Stimulated activated CD4-positive, alpha-beta T cell treated with anti-CD3 and anti-CD28 coated beads, Interleukin-1b, Interleukin-23, amount 100 ng/mL, for 4 hours (primary cell): ENCODE results near the gene ATG4B.

Experiments used
- DNase-seq, 2 donors: peaks; one replicate each; pipeline ENCODE4 v3.0.0-alpha.2; 2020; ENCODE audit warnings: low read depth in 2 of 2

ATG4B gene

DNA sequence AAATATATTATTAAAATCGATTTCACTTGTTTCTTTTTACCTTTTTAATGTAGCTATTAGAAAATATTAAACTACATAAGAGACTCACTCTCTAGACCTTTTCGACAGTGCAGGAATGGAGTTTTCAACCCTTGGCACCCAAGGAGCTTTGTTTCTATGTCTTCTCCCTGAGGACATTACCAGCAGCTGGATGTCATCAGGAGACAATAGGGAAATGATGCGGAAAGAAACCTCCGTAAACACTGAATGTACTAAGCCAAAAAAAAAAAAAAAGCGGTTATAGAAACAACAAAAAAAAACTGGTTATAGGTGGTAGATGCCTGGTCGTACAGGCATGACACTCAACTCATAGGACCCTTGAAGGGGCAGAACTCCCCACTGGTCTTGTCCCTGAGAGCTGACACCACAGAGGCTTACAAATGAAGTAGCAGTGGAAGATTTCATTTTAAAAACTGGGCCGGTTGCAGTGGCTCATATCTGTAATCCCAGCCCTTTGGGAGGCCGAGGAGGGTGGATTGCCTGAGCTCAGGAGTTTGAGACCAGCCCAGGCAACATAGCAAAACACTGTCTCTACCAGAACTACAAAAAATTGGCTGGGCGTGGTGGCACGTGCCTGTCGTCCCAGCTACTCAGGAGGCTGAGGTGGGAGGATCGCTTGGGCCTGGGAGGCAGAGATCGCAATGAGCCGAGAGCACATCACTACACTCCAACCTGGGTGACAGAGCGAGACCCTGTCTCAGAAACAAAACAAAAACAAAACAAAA is 24.3 kb upstream of the ATG4B start:
- no peak for DNase-seq

DNA sequence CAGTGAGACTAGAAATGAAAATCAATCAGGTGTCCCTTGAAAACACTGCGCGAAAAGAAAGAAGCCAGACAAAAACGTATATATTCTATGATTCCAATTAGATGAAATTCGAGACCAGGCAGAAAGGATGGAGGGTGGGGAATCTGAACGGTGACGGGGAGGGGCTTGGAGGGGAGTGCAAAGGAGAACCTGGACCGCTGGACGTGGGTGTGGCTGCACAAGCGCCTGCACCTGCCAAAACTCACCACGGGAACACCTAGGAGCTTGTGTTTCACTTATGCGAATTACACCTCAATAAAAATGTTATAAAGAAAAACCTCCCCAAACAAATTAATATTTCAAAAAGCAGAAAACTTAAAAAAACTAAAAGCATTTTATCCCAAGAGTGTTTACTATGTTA is 22.5 kb upstream of the ATG4B start:
- no peak for DNase-seq

DNA sequence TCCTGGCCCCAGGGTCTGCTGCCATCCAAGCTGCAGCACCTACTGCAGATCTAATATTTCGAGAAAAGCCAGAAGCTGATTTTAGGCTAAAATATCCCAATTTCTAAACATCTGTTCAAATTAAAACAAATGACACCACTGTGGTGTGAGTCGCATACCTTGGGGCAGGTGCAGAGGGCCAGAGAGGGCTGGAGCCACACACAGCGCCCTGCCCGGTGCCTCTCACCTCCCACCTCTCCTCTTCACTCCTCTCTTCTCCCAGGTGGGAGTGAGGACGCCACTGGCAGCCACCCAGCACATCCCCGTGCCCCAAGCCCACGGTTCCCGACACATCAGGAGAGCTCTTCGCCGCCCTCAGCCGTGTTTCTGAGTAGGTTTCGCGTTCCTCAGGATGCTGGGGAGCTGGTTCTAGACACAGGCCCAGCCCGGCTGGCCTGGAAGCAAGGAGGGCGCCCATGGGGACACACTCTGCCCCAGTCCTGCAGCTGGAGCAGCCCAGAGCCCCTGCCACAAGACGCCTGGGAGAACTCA is 21.9 kb upstream of the ATG4B start:
- no peak for DNase-seq

DNA sequence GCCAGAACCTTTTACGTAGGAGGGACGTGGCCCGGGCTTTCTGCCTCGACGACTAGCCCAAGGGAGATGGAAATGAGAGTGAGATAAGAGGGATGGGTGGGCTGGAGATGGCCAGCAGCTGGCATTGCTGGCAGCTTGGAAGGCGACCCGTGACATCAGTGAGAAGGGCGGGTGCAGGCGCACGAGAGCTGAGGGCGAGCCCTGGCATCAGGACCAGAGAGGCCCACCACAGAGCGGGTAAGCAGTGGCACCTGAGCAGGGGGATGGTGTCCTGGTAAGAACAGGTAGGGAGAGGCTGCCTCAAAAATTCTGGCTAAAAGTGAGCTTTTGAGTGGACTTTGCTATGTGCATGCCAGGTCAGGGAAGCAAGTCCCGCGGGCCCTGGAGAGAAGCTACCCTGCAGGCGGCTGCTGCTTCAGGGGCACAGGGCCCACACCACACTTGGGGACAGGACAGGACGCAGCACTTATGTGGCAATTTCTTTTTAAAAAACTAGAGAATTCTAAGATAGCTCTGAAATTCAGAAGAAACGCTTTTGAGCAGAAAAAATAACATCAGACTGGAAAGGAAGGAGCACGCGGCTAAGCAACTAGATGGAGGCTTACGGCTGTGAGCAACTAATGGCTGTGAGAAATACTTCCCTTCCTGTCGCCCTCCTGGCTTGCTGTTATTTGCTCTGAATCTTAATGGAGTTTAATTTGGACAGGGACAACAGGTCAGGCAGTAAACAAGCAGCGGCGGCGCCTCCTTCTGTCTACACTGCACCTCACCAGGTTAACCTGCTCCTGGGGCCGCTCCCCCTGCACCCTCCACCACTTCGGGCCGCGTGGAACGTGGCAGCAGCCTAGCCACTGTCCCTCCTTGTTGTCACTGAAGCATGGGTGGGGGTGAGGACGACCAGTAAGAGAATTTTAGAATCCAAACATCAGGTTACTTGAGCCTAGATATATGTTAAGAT is 21.0 kb upstream of the ATG4B start:
- DNase-seq, result no peak

DNA sequence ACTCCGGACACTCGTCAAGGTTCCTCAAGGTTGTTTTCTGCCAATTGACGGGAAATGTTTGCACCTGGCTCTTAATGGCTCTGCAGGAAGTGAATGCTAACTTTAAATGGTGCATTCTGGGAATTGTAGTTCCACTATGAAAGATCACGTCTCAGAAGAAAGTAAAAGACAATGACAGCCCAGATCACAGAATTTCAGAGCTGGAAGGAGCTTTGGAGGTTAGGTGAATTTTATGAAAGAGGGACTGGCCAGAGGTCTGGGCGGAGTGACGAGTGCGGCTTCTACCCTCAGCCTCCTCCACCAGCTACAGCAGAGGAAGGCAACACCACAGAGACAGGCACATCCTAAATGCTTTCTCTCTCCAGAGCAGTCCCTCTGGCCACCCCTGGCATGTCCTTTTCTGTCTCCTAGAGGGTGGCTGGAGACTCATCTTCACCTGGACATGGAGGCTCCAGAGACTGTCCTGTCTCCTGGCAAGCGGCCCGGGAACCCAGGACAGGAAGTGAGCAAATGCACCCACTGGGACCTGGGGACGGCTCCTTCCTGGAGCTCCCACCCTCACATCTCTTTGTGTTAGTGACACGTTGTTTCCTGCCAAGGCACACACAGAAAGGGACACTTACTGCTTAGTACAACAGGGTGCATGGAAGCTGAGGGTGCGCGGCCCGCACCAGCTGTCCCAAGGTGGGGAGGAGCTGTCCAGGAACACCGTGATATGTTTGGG is 19.9 kb upstream of the ATG4B start:
- no peak for DNase-seq

DNA sequence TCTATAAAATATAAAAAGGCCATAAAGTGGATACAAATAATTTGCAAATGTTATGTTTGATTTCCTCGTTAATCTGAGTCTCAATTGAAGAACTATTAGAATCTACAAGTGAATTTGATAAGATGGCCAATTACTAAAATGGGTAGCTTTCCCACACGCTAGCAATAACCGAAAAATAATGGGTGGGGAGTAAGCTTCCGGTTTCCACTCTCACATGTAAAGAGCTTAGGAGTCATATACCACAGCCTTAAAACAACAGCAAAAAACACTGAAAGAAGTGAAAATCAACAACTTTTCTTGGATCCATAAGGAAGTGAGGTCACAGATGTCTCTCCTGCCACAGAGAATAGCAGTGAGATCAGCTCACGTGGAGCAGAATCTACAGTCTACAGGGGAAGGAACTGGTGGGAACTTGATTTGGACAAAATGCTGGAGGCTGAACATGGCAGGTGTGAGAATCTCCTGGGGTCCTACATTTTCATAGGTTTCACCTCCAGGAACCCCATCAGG is 19.1 kb upstream of the ATG4B start:
- no peak for DNase-seq

DNA sequence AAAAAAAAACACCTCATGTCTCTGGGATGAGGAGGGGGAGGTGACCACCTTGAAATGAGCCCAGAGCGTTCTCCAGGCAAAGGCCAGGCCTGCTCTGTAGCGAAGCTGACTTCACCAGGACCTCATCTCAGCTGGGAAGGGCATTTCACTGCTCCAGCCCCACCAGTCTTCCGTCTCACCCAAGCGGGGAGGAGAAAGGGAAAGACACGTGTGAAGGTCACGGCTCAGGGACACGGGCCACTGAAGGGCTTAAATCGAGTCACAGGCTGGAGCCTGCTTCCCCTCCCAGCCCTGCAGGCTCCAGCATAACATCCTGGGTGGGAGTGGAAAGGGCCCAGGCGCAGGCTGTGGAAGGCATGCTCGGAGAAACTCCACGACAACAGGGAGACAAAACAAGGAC is 18.7 kb upstream of the ATG4B start:
- DNase-seq, result no peak

DNA sequence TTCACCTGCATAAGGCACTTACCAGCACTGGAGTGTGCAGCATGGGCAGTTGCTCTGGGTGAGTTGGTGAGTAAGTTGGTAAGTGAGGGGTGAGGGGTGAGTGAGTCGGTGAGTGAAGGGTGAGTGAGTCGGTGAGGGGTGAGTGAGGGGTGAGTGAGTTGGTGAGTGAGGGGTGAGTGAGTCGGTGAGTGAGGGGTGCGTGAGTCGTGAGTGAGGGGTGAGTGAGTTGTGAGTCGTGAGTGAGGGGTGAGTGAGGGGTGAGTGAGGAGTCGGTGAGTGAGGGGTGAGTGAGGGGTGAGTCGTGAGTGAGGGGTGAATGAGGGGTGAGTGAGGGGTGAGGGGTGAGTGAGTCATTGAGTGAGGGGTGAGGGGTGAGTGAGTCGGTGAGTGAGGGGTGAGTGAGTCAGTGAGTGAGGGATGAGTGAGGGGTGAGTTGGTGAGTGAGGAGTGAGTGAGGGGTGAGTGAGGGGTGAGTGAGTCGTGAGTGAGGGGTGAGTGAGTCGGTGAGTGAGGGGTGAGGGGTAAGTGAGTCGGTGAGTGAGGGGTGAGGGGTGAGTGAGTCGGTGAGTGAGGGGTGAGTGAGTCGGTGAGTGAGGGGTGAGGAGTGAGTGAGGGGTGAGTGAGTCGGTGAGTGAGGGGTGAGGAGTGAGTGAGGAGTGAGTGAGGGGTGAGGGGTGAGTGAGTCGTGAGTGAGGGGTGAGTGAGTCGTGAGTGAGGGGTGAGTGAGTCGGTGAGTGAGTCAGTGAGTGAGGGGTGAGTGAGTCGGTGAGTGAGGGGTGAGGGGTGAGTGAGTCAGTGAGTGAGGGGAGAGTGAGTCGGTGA is 17.7 kb upstream of the ATG4B start:
- DNase-seq, result no peak

DNA sequence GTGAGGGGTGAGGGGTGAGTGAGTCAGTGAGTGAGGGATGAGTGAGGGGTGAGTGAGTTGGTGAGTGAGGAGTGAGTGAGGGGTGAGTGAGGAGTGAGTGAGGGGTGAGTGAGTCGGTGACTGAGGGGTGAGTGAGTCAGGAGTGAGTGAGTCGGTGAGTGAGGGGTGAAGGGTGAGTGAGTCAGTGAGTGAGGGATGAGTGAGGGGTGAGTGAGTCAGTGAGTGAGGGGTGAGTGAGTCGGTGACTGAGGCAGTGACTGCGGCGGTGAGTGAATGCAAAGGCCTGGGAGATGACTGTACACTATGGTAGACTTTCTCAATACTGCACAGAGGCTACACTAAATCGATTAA is 17.1 kb upstream of the ATG4B start:
- peak; percentile 19 to 28 for DNase-seq

DNA sequence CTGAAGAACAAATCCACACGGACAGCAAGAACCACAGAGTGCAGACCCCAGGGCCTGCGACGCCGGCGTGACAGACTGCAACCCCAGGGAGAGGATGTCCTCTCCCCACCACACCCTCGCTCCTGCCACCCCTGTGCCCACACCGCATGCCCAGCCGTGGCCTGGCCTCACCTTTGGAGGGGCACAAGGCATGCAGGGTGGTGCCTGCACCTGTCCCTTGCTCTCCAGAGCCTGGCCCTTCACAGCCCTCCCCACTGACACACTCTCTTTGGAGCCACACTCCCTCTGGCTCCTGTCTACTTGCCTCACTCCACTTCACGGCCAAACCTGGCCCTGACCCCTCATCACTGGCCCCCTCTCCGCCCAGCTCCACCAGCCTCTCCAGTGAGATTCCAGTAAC is 9.8 kb upstream of the ATG4B start:
- DNase-seq, result no peak

DNA sequence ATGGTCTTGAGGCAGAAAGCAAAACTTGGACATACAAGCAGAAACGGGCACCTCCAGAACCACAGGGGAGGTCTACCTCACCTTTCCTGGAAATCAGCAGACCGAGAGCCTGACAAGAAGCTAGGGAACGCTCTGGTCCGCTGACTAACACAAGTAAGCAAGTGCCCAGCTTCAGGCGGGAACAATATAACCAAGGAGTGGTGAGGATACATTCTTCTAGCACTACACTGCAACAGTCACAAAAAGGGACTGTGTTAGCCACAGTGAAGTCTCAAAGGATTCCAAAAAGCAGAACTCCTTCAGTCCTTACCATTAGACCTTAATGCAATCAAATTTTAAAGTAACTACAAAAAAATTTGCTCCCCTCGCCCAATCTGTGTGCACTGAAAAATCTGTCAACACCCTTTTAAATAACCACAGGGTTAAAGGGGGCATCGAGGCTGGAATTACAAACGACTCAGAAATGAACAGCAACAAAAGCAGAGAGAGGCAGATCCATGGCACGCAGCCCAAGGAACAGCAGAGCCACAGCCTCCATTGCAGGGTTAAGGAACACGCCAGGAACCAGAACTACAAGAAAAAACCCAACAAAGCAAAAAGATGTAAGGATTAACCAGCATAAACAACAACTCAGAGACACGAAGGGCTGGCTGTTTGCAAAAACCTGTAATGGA is 7.6 kb upstream of the ATG4B start:
- DNase-seq, result no peak

DNA sequence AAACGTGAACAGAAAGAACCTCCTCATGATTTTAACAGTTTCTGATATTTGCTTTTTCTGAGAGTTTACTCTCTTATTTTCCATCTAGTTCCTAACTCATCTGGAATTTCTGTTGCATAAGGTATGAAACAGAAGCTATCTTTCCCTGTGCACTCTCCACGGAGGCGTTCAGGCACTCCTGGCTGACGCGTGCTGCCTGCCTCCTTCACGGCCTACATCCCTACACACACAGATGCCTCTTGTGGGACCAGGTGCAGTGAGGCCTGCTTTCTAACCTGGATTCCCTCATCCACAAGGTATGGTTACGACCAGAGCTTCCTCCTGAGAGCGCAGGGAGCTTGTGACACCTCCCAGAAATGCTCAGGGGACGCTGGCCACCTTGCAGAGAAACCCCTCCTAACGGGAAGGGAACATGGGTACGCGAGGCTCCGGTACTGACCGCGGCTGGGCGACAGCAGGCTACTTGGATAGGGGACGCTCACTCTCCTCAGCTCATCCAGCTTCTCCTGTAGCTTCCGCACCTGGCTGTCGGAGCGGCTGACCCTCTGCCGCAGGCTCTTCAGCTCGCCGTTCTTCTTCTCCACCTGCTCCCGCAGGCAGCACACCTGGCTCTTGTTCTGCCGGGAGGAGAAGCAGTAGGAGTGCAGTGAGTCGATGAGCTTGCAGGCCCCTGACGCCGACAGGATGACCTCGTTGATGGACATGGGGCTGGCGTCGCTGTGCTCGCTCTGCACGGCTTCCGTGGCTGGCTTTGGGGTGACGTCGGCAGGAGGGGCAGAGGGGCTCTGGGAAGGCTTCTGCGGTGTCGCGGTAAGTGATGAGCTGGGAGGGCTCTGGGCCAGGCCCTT is 4.8 kb upstream of the ATG4B start:
- no peak for DNase-seq

DNA sequence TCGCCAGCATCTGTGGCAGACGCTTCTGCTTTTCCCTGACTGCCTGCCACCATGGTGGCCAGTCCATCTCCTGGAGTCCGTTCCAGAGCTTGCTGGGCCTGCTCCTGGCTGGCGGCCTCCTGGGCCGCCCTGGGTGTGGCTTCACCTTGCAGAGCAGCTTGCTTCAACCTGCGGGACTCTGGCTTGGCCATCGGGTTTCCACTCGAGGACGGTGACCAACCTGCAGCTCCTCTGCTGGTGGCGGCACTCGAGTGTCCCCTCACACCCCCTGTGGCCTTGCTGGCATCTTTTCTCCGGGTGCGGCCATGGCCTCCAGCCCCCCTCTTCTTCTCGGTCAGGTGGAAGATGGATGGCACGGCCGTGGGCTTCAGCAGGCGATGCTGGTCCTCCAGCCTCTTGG is 3.9 kb upstream of the ATG4B start:
- no peak for DNase-seq

DNA sequence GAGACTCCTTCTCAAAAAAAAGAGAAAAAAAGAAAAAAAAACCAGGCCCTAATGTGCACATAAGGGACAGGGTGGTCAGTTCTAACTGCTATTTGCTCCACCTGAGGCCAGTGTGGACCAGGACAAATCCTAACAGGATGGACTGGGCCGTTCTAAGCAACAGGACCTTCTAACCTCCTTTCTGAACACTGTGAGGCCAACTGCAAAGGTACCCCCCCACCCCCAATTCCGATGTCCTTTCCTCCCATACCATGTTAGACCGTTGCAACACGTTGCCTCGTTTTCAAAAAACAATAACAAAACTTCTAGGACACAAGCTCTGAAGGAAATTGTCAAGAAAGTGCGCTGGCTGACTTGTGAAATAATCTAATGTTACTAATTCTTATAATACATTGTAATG is 1.7 kb upstream of the ATG4B start:
- no peak for DNase-seq

DNA sequence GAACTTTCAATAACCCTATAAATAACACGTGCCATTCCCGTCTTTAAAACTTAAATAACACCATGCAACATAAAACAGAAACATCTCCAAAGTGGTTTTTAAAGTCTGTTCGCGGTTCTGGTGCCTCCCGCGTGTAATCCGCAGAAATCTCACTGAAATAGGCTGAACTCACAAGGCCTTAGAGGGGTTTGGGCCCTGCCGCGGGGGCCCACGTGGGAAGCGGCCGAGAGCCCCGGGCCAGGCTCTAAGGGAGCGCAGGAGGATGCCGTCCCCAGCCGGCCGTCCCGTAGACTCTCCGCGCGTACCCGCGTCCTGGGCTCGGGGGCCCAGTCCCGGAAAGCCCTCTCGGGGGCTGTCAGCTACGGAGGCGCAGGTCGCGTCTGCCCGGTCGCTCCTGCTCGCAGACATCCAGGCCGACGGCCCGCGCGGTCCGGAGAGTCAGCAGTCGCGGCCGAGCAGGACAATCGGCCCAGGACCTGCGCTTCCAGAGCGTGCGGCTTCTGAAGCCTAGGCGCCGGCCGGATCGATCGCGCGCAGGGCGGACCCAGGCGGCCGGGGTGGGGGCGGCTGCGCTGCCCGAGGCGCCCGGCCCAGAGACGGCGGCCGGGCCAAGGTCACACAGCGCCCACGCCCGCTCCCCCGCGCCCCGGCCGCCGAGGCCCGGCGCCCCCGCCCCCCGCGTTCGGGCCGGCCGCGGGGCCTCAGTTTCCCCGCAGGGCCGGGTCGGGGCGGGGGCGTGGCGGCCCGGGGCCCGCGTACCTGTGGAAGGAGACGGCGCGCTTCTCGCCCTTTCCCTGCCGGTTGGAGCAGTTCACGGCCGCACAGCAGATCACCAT is 1.1 kb upstream of the ATG4B start:
- peak in 1 of 2 donors; percentile 31 for DNase-seq

DNA sequence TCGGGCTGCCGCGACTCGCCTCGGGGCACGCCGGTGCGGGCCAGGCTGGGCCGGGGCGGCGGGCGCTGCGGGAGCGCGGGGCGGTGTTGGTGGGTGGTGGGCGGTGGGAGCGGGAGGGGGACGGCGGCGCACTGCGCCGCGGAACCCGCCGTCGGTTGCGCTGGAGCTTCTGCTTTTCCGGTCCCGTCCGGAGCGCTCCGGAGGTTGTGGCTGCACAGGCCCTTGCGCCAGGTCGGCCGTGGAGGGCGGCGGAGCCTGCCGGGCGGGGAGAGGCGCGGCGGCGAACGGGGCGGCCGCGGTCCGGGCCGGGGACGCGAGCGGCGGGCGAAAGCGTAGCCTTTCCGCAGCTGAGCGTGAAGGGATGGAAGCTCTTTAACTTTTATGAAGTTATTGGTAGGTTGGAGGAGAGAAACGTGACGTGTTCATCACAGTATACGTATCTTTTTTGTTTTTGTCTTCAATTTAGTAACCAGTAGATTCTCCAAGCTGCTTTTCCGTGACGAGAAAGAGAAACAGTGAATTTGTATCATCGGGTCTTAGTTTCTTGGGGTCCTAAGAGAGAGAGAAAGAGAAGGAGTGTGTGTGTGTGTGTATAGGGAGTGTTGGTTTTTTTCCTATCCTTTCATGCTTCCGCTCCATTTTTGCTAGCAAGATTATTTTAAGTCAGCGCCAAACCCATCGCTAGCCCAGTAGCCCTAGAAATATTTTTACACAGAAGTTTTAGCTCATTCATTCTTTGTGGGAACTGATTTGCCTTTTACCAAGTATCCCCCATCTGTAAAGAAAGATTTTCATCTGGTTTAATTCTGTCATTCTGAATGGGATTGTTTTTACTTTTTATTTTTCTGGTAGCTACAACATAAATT is 535 bp downstream of the ATG4B start:
- peak; percentile 33 to 55 for DNase-seq

DNA sequence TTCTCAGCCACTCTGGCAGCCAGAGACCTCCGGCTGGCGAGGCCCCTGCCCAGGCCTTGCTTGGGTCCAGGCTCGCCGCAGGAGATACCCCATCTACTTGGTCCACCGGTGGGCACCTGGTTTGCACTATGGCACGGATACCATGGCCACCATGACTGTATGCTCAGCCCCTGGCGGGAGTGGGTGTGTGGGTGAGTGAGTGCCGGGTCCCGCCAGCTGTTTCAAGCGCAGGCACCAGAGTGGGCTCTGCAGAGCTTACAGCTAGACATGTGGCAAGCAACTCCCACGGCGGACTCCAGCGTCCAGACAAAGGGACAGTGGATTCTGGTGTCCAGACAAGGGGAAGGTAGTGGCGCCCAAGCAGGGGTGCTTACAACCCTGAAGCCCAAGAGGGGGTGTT is 1.4 kb downstream of the ATG4B start:
- no peak for DNase-seq

DNA sequence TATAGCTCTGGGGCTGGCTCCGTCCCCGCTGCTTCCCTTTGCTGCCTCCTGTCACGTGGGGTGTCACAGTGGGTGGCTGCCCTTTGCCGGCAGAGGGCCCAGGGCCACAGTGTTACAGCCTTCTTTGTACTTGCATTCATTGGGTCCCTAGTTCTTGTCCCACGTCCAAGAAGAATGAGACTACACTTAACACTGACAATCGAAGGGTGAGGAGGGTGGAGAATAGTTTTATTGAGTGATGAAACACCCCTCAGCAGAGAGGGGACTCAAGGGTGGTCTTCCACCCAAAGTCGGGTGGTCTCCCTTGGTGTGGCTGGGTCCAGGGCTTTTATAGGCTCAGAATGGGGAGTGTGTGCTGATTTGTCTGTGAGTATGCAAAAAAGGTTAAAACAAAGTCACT is 1.9 kb downstream of the ATG4B start:
- no peak for DNase-seq
